ENCODE results near the gene UBA3. TPM values are rescaled to one million over a fixed set of nuclear protein-coding genes. Genes with fewer than 3 reads are reported as not detected.

The UBA3 gene
- total and polyA plus RNA-seq, 10 of the 15 experiments (the other 5 are each of a cell fraction or from before 2014, with no cell fraction given) = 72.9 to 131 (median 102) TPM

- TF ChIP-seq, protein P1, sequence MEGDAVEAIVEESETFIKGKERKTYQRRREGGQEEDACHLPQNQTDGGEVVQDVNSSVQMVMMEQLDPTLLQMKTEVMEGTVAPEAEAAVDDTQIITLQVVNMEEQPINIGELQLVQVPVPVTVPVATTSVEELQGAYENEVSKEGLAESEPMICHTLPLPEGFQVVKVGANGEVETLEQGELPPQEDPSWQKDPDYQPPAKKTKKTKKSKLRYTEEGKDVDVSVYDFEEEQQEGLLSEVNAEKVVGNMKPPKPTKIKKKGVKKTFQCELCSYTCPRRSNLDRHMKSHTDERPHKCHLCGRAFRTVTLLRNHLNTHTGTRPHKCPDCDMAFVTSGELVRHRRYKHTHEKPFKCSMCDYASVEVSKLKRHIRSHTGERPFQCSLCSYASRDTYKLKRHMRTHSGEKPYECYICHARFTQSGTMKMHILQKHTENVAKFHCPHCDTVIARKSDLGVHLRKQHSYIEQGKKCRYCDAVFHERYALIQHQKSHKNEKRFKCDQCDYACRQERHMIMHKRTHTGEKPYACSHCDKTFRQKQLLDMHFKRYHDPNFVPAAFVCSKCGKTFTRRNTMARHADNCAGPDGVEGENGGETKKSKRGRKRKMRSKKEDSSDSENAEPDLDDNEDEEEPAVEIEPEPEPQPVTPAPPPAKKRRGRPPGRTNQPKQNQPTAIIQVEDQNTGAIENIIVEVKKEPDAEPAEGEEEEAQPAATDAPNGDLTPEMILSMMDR (IDR thresholded peaks at IDR 0.05 in 2 of 3, conservative IDR thresholded peaks at IDR 0.05 in 1 of 3; ENCODE audit: control insufficient read depth in 2 of 3, extremely low read depth in 1 of 3, insufficient read depth in 1 of 3, low read depth in 3 of 3, low read length in 3 of 3) = peak in 1 of 3 experiments; percentile 32; a peak in 2 of 6 replicates
- TF ChIP-seq RB1 (IDR thresholded peaks at IDR 0.05; ENCODE audit: borderline replicate concordance) = no peak
- TF ChIP-seq ZNF384 (IDR thresholded peaks at IDR 0.05; ENCODE audit: borderline replicate concordance, low read depth, low read length) = no peak
Measured at GRCh38 chr3:69110941-69111546, 30.9 kb upstream of the UBA3 start (continued).

GRCh38 chr3:69108811-69109210 lies 28.6 kb upstream of the UBA3 start:
- Histone ChIP-seq H2AFZ (ENCODE audit: control insufficient read depth, low read depth, low read length) (no peak overlapping the region), H3K9ac (ENCODE audit: control insufficient read depth, insufficient read depth, low read length) (no peak overlapping the region), H3K36me3 (ENCODE audit: control insufficient read depth in 2 of 2, insufficient read depth in 2 of 2, low read length in 1 of 2) (peaks cover 0 to 16% of the 10 kb centered on the region in 2 experiments; a peak in 3 of 4 replicates), H3K9me3 (replicated peaks; ENCODE audit: control insufficient read depth, insufficient read depth, low read length) (no peaks in the 10 kb centered on the region), H3K79me2 (ENCODE audit: control insufficient read depth, insufficient read depth, low read length) (no peaks in the 10 kb centered on the region), H4K20me1 (ENCODE audit: control insufficient read depth, insufficient read depth) (peaks cover 4% of the 10 kb centered on the region; the same call in 1 of the 2 replicates), H3K4me3 (no peak overlapping the region), H3K4me1 (ENCODE audit: control insufficient read depth, insufficient read depth, low read length) (no peaks in the 10 kb centered on the region), H3K4me2 (ENCODE audit: control insufficient read depth, insufficient read depth) (no peak overlapping the region), H3K27me3 (replicated peaks in 1 of 2; ENCODE audit: control insufficient read depth in 2 of 2, insufficient read depth in 2 of 2, low read length in 1 of 2) (no peaks in the 10 kb centered on the region), H3K27ac (ENCODE audit: control insufficient read depth, insufficient read depth) (no peak overlapping the region)
- SMC1A ChIA-PET (ENCODE audit: uncharacterized antibody, unreplicated experiment) = interaction anchor here (0.8 to 1.7 kb wide), 3 partner anchors 10 to 76 kb away, joined by 3 to 7 read pairs (median 3); no protein-coding TSS in a partner anchor
- no TSS peak for BruUV-seq (replicated peaks)
- in situ Hi-C loops (cut with MboI) = no loop called here
- CTCF ChIA-PET = interaction anchor here (5.8 kb wide), 1 partner anchor 12 kb away, joined by 28 read pairs; no protein-coding TSS in a partner anchor
- POLR2A ChIA-PET = no interaction called here
- TF ChIP-seq, protein P2, sequence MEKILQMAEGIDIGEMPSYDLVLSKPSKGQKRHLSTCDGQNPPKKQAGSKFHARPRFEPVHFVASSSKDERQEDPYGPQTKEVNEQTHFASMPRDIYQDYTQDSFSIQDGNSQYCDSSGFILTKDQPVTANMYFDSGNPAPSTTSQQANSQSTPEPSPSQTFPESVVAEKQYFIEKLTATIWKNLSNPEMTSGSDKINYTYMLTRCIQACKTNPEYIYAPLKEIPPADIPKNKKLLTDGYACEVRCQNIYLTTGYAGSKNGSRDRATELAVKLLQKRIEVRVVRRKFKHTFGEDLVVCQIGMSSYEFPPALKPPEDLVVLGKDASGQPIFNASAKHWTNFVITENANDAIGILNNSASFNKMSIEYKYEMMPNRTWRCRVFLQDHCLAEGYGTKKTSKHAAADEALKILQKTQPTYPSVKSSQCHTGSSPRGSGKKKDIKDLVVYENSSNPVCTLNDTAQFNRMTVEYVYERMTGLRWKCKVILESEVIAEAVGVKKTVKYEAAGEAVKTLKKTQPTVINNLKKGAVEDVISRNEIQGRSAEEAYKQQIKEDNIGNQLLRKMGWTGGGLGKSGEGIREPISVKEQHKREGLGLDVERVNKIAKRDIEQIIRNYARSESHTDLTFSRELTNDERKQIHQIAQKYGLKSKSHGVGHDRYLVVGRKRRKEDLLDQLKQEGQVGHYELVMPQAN (conservative IDR thresholded peaks at IDR 0.05) = no peak
- TF ChIP-seq HCFC1 (IDR thresholded peaks at IDR 0.05; ENCODE audit: low read length) = no peak
- no peak for TF ChIP-seq TCF12 (IDR thresholded peaks at IDR 0.05; ENCODE audit: low read depth, low read length)
- TF ChIP-seq HSF1 (IDR thresholded peaks at IDR 0.05; ENCODE audit: low read depth, low read length) = no peak
- no peak for TF ChIP-seq CHD4 (IDR thresholded peaks at IDR 0.05)
- TF ChIP-seq BACH1 (IDR thresholded peaks at IDR 0.05; ENCODE audit: borderline replicate concordance) = no peak
- TF ChIP-seq NRF1 (conservative IDR thresholded peaks at IDR 0.05; ENCODE audit: low read depth, low read length) = no peak
- TF ChIP-seq, protein P3, sequence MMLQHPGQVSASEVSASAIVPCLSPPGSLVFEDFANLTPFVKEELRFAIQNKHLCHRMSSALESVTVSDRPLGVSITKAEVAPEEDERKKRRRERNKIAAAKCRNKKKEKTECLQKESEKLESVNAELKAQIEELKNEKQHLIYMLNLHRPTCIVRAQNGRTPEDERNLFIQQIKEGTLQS (IDR thresholded peaks at IDR 0.05; ENCODE audit: borderline replicate concordance, extremely low read depth, low read depth, low read length) = no peak
- no peak for TF ChIP-seq SPI1 (IDR thresholded peaks at IDR 0.05; ENCODE audit: borderline replicate concordance, insufficient read depth, low read depth, low read length)
- TF ChIP-seq HDAC2 (IDR thresholded peaks at IDR 0.05) = no peak
- no peak for TF ChIP-seq SREBF2 (IDR thresholded peaks at IDR 0.05; ENCODE audit: low read length)
- TF ChIP-seq, protein P4, sequence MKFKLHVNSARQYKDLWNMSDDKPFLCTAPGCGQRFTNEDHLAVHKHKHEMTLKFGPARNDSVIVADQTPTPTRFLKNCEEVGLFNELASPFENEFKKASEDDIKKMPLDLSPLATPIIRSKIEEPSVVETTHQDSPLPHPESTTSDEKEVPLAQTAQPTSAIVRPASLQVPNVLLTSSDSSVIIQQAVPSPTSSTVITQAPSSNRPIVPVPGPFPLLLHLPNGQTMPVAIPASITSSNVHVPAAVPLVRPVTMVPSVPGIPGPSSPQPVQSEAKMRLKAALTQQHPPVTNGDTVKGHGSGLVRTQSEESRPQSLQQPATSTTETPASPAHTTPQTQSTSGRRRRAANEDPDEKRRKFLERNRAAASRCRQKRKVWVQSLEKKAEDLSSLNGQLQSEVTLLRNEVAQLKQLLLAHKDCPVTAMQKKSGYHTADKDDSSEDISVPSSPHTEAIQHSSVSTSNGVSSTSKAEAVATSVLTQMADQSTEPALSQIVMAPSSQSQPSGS (IDR thresholded peaks at IDR 0.05; ENCODE audit: low read length) = no peak
- WGBS (ENCODE audit: insufficient coverage, insufficient replicate concordance, low lambda C conversion rate, missing lambda C conversion rate) = 62% methylated on average over 5 of the region's 5 CpGs
- ATAC-seq (no peak), DNase-seq (ENCODE audit: low read depth, low spot score) (no peak), FAIRE-seq (no peak)
- intact Hi-C loops (cut with micrococcal nuclease; ENCODE audit: unreplicated experiment) = no loop called here
- RAD21 ChIA-PET (ENCODE audit: unreplicated experiment) = interaction anchor here (2.0 to 4.4 kb wide), 2 partner anchors 11 to 14 kb away, joined by 4 to 20 read pairs; no protein-coding TSS in a partner anchor
